Hypothalamus (tissue), 51 donors: ENCODE measurements around the gene DLG2.
"Not testable (repeated sequence)": the region's sequence is repeated elsewhere in the genome, so short reads cannot be mapped to it uniquely, and the experiment has no call there.

Source experiments
- DNase-seq, 51 donors: peaks; one replicate each; lab custom pipeline; 2025; lab: John Stamatoyannopoulos, UW

Gene DLG2

DNA sequence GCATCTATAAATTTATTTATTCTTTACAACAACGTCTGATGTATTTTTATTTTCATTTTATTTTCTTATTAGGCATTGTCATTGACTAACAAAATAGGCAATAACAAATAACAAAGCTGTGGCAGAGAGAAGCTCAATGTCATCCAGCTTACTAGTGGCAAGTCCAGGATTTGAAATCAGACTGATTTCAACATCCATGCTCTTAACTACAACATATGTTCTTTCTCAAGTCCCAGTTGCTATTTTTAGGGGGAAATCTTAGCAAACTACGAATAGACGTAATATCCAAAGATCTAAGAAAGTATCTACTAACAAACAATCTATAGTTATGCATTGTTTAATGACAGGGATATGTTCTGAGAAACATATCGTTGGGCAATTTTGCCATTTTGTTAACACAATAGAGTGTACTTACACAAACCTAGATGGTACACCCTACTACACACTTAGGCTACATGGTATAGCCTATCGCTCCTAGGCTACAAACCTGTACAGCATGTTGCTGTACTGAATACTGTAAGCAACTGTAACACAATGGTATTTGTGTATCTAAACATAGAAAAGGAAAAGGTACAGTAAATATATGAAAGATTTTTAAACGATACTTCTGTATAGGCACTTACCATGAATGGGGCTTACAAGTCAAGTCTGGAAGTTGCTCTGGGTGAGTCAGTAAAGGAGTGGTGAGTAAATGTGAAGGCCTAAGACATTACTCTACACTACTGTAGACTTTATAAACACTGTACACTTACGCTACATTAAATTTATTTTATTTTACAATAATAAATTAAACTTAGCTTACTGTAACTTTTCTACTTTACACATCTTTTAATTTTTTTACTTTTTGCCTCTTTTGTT is 151.3 kb downstream of the DLG2 start:
- DNase-seq = no peak

DNA sequence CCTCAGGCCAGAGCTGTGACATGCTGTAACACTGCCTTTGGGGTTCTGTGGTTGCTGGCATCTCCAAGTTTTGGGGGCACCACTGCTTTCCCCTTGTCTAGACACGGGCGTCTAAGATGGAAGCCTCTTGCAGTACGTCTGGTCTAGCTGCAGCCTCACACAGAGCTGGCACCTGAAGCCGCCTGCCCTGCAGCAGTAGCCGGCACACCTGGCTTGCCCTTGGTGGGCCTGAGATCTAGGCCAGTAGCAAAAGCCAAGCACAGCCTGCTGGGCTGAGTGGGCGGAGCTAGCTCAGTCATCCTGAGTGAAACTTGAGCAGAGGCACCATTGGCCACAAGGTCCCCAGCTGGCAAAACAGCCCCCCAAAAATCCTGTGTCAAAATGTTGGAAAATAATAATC is 154.2 kb downstream of the DLG2 start:
- DNase-seq = no peak

DNA sequence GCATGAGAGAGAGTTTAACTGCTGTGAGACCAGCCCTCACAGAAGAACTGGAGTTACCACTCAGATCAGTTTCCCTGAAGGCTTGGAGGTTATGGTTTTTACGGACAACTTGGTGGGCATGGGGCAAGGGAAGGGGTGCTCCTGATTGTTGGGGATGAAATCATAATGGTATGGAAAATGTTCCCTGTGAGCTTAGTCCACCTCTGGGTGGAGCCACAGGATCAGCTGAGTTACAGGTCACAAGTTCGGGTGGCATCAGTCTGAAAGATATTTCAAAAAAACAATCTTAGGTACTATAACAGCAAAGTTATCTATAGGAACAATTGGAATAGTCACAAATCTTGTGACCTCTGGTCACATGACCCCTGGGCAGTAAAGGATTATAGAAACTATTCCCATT is 162.9 kb downstream of the DLG2 start:
- DNase-seq = no peak

DNA sequence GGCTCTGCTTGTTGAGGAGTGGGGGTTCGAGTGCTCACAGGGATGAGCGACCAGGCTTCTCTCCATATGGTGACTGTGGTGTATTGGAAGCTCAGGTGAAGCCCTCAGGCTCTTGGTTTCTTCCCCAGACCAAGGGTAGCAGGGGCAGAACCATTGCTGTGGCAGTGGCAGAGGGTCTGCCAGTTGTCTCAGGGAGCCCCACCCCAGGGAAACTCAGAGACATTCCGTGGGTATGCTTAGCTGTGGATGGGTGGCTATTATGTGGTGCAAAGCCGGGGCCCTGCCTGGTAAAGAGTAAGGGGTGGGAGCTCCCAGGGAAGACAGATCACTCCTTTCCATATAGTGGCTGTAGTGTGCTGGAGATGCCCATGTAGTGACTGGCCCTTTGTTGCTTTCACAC is 167.8 kb downstream of the DLG2 start:
- DNase-seq = no peak

DNA sequence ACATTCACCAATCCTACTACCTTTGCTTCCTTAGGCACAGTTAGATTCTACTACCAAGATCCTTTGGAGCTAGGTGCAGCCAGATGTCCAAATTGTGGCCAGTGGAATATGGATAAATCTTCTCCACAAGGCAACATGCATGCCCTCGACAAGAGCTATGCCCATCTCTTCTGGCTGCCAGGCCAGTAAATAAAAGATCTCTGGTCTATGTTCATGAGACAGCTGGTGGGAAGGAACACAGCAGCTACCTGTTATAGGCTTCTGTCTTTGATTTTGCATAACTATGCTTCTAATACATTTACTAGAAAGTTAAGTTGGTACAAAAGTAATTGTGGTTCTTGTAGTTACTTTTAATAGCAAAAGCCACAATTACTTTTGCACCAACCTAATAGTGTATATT is 182.7 kb downstream of the DLG2 start:
- DNase-seq = no peak

DNA sequence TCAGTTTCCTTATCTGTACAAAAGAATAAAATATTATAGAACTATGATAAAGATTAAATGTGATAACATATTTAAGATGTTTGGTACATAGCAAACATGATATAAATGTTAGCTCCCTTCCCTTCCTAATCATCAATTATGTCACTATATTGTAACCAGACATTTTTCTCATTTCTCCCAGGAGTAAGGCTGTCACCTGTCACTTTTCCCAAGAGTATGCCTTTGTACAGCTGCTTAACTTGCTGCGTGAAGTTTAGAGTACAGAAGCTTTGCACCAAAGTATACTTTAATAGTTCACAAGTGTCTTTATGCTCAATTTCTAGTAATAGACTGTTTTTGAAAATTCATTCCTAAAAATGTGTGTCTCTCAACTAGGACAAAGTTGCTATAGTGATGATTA is 186.9 kb downstream of the DLG2 start:
- no peak for DNase-seq

DNA sequence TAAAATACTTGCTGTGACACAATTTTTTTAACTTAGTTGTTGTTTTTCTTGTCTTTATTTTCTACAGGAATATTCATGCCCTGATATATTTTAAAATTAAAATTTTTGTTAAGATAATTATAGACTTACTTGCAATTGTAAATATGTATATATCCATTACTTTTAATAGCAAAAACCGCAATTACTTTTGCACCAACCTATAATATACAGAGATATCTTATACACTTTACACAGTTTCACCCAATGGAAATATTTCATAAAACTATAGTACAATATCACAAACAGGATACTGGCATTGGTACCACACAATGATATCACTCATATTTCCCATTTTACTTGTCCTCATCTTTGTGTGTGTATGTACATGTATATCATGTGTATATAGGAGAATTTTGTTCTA is 188.8 kb downstream of the DLG2 start:
- DNase-seq = no peak

DNA sequence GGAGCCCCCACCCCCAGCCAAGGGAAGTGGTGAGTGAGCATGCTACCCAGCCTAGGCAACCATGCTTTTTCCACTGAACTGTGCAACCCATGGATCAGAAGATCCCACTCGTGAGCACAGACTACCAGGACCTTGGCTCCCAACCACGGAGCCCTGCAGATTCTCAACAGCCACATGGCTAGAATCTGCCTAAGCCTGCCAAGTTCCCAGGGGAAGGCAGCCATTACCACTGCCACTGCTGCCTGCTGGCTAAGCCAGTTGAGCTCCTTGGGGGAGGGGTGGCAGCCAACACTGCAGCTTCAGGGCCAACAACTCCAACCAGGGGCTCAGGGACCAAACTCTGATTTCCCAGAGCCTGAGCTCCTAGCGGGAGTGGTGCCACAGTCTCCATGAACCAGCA is 195.8 kb downstream of the DLG2 start:
- no peak for DNase-seq

DNA sequence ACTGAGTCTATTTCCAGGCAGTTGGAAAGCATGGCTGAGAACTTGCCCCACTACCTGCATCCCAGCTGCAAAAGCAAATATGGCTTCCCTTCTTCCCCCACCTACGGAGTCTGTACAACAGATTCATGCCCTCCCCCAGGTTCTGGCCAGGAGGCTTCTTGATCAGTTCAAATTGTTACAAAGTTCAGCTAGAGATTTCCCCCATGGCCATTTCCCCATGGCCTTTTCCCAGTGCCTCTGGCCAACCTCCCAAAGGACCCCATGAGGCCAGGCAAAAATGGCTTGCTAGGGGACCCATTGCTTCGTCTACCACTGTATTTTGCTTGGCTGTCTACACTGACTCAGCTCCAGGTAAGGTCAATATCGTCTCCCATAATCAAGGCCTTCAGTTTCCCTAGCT is 203.3 kb downstream of the DLG2 start:
- DNase-seq = no peak

DNA sequence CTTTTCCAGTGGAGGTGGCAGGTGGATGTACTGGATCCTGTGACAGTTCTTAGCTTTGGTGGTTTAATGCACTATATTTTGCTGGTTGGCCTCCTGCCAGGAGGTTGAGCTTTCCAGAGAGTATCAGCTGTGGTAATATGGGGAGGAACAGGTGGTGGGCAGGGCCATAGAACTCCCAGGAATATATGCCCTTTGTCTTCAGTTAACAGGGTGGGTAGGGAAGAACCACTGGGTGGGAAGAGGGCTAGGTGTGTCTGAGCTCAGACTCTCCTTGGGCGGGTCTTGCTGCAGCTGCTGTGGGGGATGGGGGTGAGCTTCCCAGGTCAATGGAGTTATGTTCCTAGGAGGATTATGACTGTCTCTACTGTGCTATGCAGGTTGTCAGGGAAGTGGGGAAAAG is 203.8 kb downstream of the DLG2 start:
- DNase-seq = no peak

DNA sequence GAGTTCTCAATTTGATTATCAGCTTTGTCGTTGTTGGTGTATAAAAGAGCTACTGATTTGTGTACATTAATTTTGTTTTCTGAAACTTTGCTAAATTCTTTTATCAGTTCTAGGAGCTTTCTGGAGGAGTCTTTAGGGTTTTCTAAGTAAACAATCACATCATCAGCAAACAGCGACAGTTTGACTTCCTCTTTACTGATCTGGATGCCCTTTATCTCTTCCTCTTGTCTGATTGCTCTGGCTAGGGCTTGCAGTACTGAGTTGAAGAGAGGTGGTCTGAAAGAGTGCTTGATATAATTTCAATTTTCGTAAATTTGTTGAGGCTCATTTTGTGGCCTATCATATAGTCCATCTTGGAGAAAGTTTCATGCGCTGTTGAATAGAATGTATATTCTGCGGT is 213.0 kb downstream of the DLG2 start:
- DNase-seq = no peak

DNA sequence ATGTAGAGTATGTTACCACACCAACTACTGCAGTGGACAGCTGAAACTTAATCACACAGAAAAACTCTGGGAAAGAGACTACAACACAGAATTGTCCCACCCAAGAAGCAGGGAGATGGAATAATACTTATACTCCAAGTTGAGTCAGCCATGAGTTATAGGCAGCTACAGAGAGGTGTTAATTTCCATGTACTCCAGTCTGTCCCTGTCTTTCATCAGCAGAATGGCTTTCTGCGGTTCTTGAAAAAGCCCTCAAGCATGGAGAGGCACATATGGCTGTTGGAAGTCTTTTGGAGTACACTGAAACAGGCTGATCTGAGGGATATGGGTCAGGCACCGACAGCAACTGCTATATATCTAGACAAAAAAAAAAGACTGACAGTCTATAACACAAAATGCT is 219.5 kb downstream of the DLG2 start:
- no peak for DNase-seq

DNA sequence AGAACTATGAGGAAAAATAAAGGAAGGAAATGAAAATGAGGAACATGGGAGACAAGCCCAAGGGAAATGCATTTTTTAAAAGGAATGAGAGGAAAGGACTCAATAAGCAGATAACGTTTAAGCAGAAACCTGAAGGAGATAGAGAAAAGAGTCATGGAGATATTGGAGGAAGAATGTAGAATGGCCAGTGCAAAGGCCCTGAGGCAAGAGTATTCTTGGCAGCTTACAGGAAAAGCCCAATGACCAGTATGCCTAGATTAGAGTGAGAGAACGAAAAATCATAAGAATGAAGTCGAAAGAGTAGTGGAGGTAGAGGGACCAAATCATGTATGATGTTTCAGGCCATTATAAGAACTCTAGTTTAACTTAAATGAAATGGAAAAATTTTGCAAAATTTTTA is 220.3 kb downstream of the DLG2 start:
- DNase-seq = no peak

DNA sequence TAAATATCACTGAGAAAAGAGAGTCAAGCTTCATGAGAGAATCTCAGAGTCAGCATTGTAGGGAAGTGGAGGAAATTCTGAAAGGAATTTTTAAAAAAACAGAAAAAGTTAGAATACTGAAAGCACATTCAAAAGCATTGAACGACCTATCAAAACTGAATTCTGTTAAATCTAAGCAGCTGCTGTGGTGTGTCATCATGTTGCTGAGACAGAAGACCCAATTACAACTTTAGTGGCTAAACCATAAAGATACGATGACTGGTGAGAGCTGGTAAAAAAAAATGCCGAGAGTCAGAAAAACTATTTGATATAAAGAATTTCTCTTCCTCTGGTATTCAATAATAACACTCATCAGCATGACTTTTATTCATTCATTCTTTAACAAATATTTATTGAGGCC is 220.8 kb downstream of the DLG2 start:
- DNase-seq = no peak

DNA sequence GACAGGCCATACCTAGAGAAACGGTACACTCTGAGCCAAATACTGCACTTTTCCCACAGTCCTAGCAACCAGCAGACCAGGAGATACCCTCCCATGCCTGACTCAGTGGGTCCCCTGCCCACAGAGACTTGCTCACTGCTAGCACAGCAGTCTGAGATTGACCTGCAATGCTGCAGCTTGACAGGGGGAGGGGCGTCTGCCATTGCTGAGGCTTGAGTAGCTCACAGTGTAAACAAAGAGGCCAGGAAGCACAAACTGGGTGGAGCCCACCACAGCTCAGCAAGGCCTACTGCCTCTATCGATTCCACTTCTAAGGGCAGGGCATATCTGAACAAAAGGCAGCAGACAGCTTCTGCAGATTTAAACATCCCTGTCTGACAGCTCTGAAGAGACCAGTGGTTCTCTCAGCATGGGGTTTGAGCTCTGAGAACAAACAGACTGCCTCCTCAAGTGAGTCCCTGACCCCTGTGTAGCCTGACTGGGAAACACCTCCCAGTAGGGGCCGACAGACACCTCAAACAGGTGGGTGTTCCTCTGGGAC is 231.6 kb downstream of the DLG2 start:
- not testable (repeated sequence) for DNase-seq

DNA sequence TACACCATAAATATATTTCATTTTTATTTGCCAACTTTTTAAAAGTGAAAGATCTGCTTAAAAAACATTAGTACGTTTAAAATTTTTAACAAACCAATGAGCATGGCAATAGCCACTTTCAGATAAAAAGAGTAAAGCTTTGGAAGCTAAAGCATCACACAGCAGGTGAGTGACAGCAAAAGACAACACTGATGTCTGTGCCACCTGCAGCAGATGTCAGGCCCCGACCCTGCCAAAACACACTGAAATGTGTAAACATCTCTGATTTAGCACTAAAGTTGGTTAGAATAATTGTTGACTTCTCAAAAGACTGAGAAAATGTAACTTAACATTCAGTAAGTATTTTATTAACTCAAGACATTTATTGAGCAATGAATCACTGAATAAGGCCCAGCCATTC is 232.9 kb downstream of the DLG2 start:
- DNase-seq = no peak

DNA sequence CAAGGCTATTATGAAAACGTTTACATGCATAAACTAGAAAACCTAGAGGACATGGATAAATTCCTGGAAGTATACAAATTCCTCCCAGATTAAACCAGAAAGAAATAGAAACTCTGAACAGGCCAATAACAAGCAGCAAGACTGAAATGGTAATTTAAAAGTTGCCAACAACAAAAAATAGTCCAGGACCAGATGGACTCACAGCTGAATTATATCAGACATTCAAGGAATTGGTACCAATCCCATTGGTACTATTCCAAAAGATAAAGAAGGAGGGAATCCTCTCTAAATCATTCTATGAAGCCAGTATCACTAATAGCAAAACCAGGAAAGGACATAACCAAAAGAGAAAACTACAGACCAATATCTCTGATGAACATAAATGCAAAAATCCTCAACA is 236.0 kb downstream of the DLG2 start:
- no peak for DNase-seq

DNA sequence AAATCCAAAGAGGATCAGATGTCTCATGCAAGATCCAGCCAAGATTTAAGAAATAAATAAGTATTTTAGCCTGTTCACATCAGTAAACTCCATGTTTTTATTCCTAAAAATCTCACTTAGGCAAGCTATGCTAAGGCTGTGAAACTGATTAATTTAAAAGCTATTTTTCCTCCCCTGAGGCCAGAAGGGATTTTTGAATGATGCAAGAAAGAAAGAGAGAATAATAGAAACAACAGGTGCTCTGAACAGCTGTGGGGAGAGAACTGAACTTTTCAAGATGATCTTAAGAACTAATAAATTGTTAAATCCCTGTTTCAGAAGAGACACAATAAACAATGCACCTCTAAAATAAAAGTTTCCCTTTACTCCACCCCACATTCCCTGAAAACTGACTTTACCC is 241.6 kb downstream of the DLG2 start:
- no peak for DNase-seq

DNA sequence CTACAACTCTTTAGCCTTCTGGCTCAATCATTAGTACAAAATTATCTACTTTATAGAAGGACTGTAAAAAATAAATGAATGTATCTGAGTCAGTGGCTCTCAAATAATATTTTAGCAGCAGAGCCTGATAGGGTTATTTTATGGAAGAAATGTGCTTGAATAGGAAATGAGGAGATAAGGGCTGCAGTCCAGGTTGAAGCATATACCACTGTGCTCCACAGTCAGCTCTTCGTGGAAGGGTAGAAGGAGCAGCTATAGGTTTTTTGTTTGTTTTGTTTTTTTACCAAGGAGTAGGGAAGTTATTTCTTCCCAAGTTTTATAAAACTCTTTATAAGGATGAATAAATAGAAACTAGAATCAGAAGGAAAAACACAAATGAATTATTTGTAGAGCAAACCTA is 242.0 kb downstream of the DLG2 start:
- DNase-seq = no peak

DNA sequence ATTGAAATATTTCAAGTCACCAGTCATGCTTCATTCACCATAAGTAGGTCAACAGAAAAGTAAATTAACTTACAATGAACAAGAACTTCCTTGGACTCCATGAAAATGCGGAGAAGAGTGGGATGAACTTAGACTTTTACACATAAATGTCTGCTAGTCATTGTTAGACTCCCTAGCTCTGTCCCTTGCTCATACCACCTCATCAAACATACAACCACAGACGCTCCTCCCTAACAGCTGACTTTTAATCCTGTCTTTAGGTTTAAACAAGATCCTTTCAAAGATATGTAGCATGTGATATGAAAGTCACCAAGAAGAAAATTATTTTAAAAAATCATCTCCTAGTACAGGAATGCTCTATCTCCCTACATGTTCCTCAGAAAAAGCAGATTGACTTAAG is 248.1 kb downstream of the DLG2 start:
- no peak for DNase-seq

DNA sequence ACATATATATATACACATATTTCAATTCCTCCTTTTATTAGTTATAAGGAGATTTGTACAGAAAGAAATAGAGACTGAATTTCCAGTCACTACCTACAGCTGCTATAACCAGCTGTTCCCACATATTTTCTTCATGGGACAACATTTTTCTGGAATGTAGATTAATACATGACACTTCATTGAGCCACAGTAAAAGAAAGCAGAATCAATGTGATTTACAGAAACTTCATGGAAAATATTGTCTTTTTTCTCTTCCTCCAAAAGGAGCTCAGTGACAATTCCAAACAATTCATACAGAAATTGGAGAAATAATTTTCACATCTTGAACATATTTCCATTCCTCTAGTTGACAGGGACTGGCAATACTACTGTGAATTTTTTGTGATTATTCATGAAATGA is 249.2 kb downstream of the DLG2 start:
- no peak for DNase-seq

DNA sequence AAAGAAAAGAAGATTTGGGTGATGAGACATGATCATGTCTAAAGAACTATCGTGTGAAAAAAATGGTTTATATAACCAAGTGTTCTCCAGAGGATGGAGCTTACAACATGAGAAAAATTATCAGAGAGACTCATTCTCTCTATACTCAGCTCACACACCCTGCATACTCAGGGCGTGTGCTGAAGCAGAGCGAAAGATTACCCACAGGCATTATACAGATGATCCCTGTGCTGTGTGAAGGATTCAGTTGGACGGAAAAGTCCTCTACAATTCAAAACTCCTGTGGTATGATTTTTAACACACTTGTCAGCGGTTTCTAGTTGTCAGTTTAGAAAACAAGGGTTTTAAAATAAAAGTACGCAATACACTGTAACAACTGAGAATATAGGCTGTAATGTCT is 267.3 kb downstream of the DLG2 start:
- DNase-seq = no peak

DNA sequence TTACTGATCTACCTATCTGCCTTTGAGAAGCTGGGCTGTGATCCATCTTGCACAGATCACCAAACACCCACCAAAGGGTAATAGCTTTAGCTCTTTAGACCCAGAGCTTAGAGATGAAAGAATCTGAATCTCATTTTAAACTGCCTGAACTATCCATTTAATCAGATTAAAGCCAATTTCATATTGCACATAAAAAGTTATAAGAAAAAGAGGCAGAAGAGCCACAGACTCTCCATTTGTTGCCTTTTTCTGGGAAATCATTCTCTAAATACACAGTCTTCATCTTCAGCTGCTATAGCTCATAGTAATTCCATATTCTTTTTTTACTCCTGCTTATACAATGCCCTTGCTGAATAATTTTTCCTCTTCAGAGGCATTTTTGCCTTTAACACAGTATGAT is 271.2 kb downstream of the DLG2 start:
- DNase-seq = no peak
